SK-N-SH (cell line): ENCODE measurements around the gene DLG2. TPM values are rescaled to one million over a fixed set of nuclear protein-coding genes. Genes with fewer than 3 reads are reported as not detected.

Experiments
- CTCF ChIA-PET: fragments of 300-600, 350-600 bp; formaldehyde crosslinking; extraction: SDS; loops from one replicate; lab custom pipeline; 2021; lab: Yijun Ruan, JAX
- POLR2A ChIA-PET: fragments of 350-600 bp; sonication (Branson Sonifier 250); formaldehyde crosslinking; extraction: SDS; loops from one replicate; lab custom pipeline; 2020; ENCODE audit warnings: antibody characterized with exemption, inconsistent platforms; lab: Yijun Ruan, JAX
- DNase-seq: peaks from one replicate; pipeline ENCODE4 v3.0.0; 2012
- H2AFZ ChIP-seq: fragments of 200-600 bp; sonication (generic); 2 replicates; pipeline ENCODE4 v1.8.1; 2016; ENCODE audit warnings: antibody characterized with exemption, mild to moderate bottlenecking, low read depth
- H3F3A ChIP-seq: fragments of 200-600 bp; sonication (generic); replicated peaks from 2 replicates; pipeline ENCODE3; 2016; ENCODE audit warnings: antibody characterized with exemption, mild to moderate bottlenecking; ENCODE audit not compliant: insufficient read depth
- H3K27ac ChIP-seq, 2 experiments: fragments of 200-500 bp in 1 of 2; fragments of 200-600 bp in 1 of 2; sonication (Bioruptor generic) in 1 of 2; sonication (generic), shearing (Covaris generic) in 1 of 2; 2 replicates each; pipeline versions ENCODE4 v1.5.1 to v1.6.1; 2014 to 2016; ENCODE audit warnings: low read depth in 2 of 2, inconsistent platforms in 1 of 2, low read length in 1 of 2, mild to moderate bottlenecking in 1 of 2, mixed read lengths in 1 of 2
- H3K27me3 ChIP-seq: fragments of 200-600 bp; sonication (generic), shearing (Covaris generic); 2 replicates; pipeline ENCODE4 v1.6.1; 2016; ENCODE audit warnings: mixed run types; ENCODE audit not compliant: insufficient read depth
- H3K36me3 ChIP-seq, 2 experiments: fragments of 200-500 bp in 1 of 2; fragments of 200-600 bp in 1 of 2; sonication (Bioruptor generic) in 1 of 2; sonication (generic) in 1 of 2; replicated peaks in 1 of 2; 2 replicates each; pipeline versions ENCODE3 to v1.5.1; 2014 to 2016; ENCODE audit warnings: low read length in 1 of 2, mild to moderate bottlenecking in 1 of 2; ENCODE audit not compliant: insufficient read depth in 2 of 2, control insufficient read depth in 1 of 2
- H3K4me1 ChIP-seq, 2 experiments: fragments of 200-500 bp in 1 of 2; fragments of 200-600 bp in 1 of 2; sonication (Bioruptor generic) in 1 of 2; sonication (generic), shearing (Covaris generic) in 1 of 2; 2 replicates each; pipeline versions ENCODE4 v1.5.1 to v1.6.1; 2014 to 2016; ENCODE audit warnings: low read depth in 1 of 2, low read length in 1 of 2, mixed run types in 1 of 2; ENCODE audit not compliant: insufficient read depth in 2 of 2, control insufficient read depth in 1 of 2
- H3K4me2 ChIP-seq: fragments of 200-600 bp; sonication (generic), shearing (Covaris generic); 2 replicates; pipeline ENCODE4 v1.6.1; 2017; ENCODE audit warnings: mixed run types
- H3K4me3 ChIP-seq, 2 experiments: fragments of 200-500 bp in 1 of 2; fragments of 200-600 bp in 1 of 2; sonication (Bioruptor generic) in 1 of 2; sonication (generic), shearing (Covaris generic) in 1 of 2; 2 replicates each; pipeline versions ENCODE4 v1.5.1 to v1.8.1; 2014 to 2016; ENCODE audit warnings: low read depth in 2 of 2, inconsistent platforms in 1 of 2, low read length in 1 of 2, mild to moderate bottlenecking in 1 of 2, mixed read lengths in 1 of 2, moderate library complexity in 1 of 2
- H3K79me2 ChIP-seq: fragments of 200-600 bp; sonication (generic); 2 replicates; pipeline ENCODE4 v1.8.1; 2017; ENCODE audit warnings: mild to moderate bottlenecking; ENCODE audit not compliant: insufficient read depth
- H3K9ac ChIP-seq: fragments of 200-600 bp; sonication (generic); 2 replicates; pipeline ENCODE4 v1.6.1; 2017; ENCODE audit warnings: mixed run types
- H3K9me2 ChIP-seq: fragments of 200-600 bp; sonication (generic); 2 replicates; pipeline ENCODE4 v1.6.1; 2017; ENCODE audit warnings: mixed run types
- H3K9me3 ChIP-seq: fragments of 200-600 bp; sonication (generic); 2 replicates; pipeline ENCODE4 v1.6.1; 2017; ENCODE audit warnings: mixed run types, mild to moderate bottlenecking, moderate library complexity
- H4K20me1 ChIP-seq: fragments of 200-600 bp; sonication (generic); 2 replicates; pipeline ENCODE4 v1.6.1; 2017; ENCODE audit warnings: mild to moderate bottlenecking, mixed run types; ENCODE audit not compliant: insufficient read depth
- CHD2 ChIP-seq: fragments of 150-350 bp; IDR thresholded peaks from 2 replicates; pipeline ENCODE4 v1.6.1; 2018; ENCODE audit warnings: low read length; ENCODE audit not compliant: partially characterized antibody
- FOSL2 ChIP-seq: IDR thresholded peaks from 2 replicates; pipeline ENCODE4 v1.4.0; 2012; ENCODE audit warnings: low read depth, mild to moderate bottlenecking, moderate library complexity, borderline replicate concordance
- FOXJ3 ChIP-seq: sonication (generic); formaldehyde crosslinking; IDR thresholded peaks from 2 replicates; pipeline ENCODE4 v1.5.1; 2020; ENCODE audit warnings: mild to moderate bottlenecking, missing genetic modification reagents
- IRF3 ChIP-seq: fragments of 150-350 bp; IDR thresholded peaks from 2 replicates; pipeline ENCODE4 v1.6.1; 2016; ENCODE audit warnings: mild to moderate bottlenecking, low read depth, low read length
- JUND ChIP-seq: IDR thresholded peaks from 2 replicates; pipeline ENCODE4 v1.4.0; 2012
- MAX ChIP-seq: IDR thresholded peaks from 2 replicates; pipeline ENCODE4 v1.4.0; 2012; ENCODE audit warnings: low read depth
- MEF2A ChIP-seq: IDR thresholded peaks from 2 replicates; pipeline ENCODE4 v1.4.0; 2012; ENCODE audit warnings: low read depth, borderline replicate concordance
- NFIC ChIP-seq: IDR thresholded peaks from 2 replicates; pipeline ENCODE4 v1.4.0; 2012; ENCODE audit warnings: borderline replicate concordance
- RAD21 ChIP-seq: IDR thresholded peaks from 2 replicates; pipeline ENCODE4 v1.6.1; 2012; ENCODE audit warnings: mild to moderate bottlenecking, low read length
- SIN3A ChIP-seq: IDR thresholded peaks from 2 replicates; pipeline ENCODE4 v1.6.1; 2012; ENCODE audit warnings: low read depth, mild to moderate bottlenecking, low read length, moderate library complexity, borderline replicate concordance
- SMC3 ChIP-seq: IDR thresholded peaks from 2 replicates; pipeline ENCODE4 v1.6.1; 2012; ENCODE audit warnings: low read depth, low read length, improper control_type of control experiment
- TAF1 ChIP-seq: IDR thresholded peaks from 2 replicates; pipeline ENCODE4 v1.6.1; 2012; ENCODE audit warnings: low read depth, mild to moderate bottlenecking, low read length, moderate library complexity, borderline replicate concordance
- TCF12 ChIP-seq: IDR thresholded peaks from 2 replicates; pipeline ENCODE4 v1.4.0; 2012
- TEAD4 ChIP-seq: IDR thresholded peaks from 2 replicates; pipeline ENCODE4 v1.4.0; 2012; ENCODE audit warnings: mild to moderate bottlenecking, borderline replicate concordance; ENCODE audit not compliant: insufficient read depth
- USF1 ChIP-seq: IDR thresholded peaks from 2 replicates; pipeline ENCODE4 v1.4.0; 2012; ENCODE audit warnings: low read depth, borderline replicate concordance
- YY1 ChIP-seq: IDR thresholded peaks from 2 replicates; pipeline ENCODE4 v1.4.0; 2012; ENCODE audit warnings: low read depth, mild to moderate bottlenecking
- ZBTB33 ChIP-seq: IDR thresholded peaks from 2 replicates; pipeline ENCODE4 v1.4.0; 2012; ENCODE audit warnings: low read depth, borderline replicate concordance
- WGBS: methylation state at CpG from one replicate; pipeline ENCODE4 v1.1.6; 2017; ENCODE audit warnings: low lambda C conversion rate; 5-methylcytosine and 5-hydroxymethylcytosine counted together
- polyA plus RNA-seq, 3 experiments: library from polyadenylated mRNA; depleted of rRNA; stranded (reverse); fragments of >200 nt; gene quantifications; 2 replicates each; pipeline ENCODE4 v1.2.3, GENCODE V29; 2012

The DLG2 gene
- polyA plus RNA-seq, 1 of the 3 experiments (the other 2 are of a cell fraction): 0.21 TPM

- Histone ChIP-seq H2AFZ (no peak overlapping the region), H3F3A (no peaks in the 10 kb centered on the region), H3K9me2 (no peaks in the 10 kb centered on the region), H3K4me2 (no peak overlapping the region), H3K27ac (no peak overlapping the region), H3K4me3 (no peak overlapping the region), H3K79me2 (no peaks in the 10 kb centered on the region), H4K20me1 (no peaks in the 10 kb centered on the region), H3K9me3 (no peaks in the 10 kb centered on the region; the same call in 1 of the 2 replicates), H3K9ac (no peak overlapping the region), H3K27me3 (no peaks in the 10 kb centered on the region), H3K36me3 (no peaks in the 10 kb centered on the region), H3K4me1 (no peaks in the 10 kb centered on the region; a peak in 1 of 4 replicates)
- no peak for TF ChIP-seq NFIC
- TF ChIP-seq TCF12: no peak
- TF ChIP-seq SIN3A: no peak
- no peak for TF ChIP-seq TAF1
- TF ChIP-seq RAD21: no peak
- no peak for TF ChIP-seq IRF3
- no peak for TF ChIP-seq MAX
- no peak for TF ChIP-seq FOXJ3 (CRISPR knock-in tag)
- no peak for TF ChIP-seq YY1
- TF ChIP-seq SMC3: no peak
- TF ChIP-seq CHD2: no peak
- TF ChIP-seq MEF2A: no peak
- no peak for TF ChIP-seq USF1
- no peak for DNase-seq
- CTCF ChIA-PET: interaction anchor here (0.9 to 1.3 kb wide), 2 partner anchors 104 to 138 kb away, joined by 3 to 4 read pairs; no protein-coding TSS in a partner anchor
- WGBS: 56% methylated on average over 4 of the region's 4 CpGs
- POLR2A ChIA-PET: no interaction called here
Observed at GRCh38 chr11:84420271-84420670, 1206.9 kb downstream of the DLG2 start.

GRCh38 chr11:84419616-84420015 lies 1207.5 kb downstream of the DLG2 start:
- no peak for DNase-seq

More at GRCh38 chr11:84419616-84420015, 1207.5 kb downstream of the DLG2 start:
- Histone ChIP-seq H3K36me3 (no peaks in the 10 kb centered on the region), H2AFZ (no peak overlapping the region), H3K27ac (no peak overlapping the region), H4K20me1 (no peaks in the 10 kb centered on the region), H3K4me1 (no peaks in the 10 kb centered on the region; a peak in 2 of 4 replicates), H3K4me3 (no peak overlapping the region), H3K27me3 (no peaks in the 10 kb centered on the region), H3F3A (no peaks in the 10 kb centered on the region), H3K9me3 (no peaks in the 10 kb centered on the region), H3K79me2 (no peaks in the 10 kb centered on the region), H3K9me2 (no peaks in the 10 kb centered on the region), H3K9ac (no peak overlapping the region), H3K4me2 (no peak overlapping the region)
- POLR2A ChIA-PET: no interaction called here
- CTCF ChIA-PET: interaction anchor here (1.3 kb wide), 1 partner anchor 139 kb away, joined by 3 read pairs; no protein-coding TSS in a partner anchor
- WGBS: 73% methylated on average over 3 of the region's 3 CpGs
- no peak for TF ChIP-seq MEF2A
- TF ChIP-seq FOSL2: no peak
- TF ChIP-seq ZBTB33: no peak
- TF ChIP-seq TAF1: no peak
- no peak for TF ChIP-seq USF1
- no peak for TF ChIP-seq TEAD4
- no peak for TF ChIP-seq IRF3
- no peak for TF ChIP-seq JUND
- no peak for TF ChIP-seq YY1
- TF ChIP-seq FOXJ3 (CRISPR knock-in tag): no peak
- no peak for TF ChIP-seq NFIC
- no peak for TF ChIP-seq SIN3A
